ENCODE results near the gene MYDGF. TPM values are rescaled to one million over a fixed set of nuclear protein-coding genes. Genes with fewer than 3 reads are reported as not detected.
A peak's percentile ranks its signal among the peaks of the same experiment; 100 is the strongest.

MYDGF gene
- total and polyA plus RNA-seq, 2 of the 13 experiments (the other 11 are each of a cell fraction or from before 2014, with no cell fraction given): 116 to 198 TPM

GRCh38 chr19:4669723-4670480 is at the start of gene MYDGF (continued):
- no peak for TF ChIP-seq ZFP90 (CRISPR knock-in tag; IDR thresholded peaks at IDR 0.05; ENCODE audit: borderline replicate concordance)
- TF ChIP-seq ARID3A (IDR thresholded peaks at IDR 0.05; ENCODE audit: low read depth, low read length): peak; percentile 20; the same call in 1 of the 2 replicates
- peak; percentile 13 for TF ChIP-seq SRSF1 (optimal IDR thresholded peaks at IDR 0.05; ENCODE audit: low read depth, low read length)
- 0 out of 2 replicates have a peak, but pooled peaks have one; percentile 37 for TF ChIP-seq ZNF20 (CRISPR knock-in tag; IDR thresholded peaks at IDR 0.05)
- TF ChIP-seq PAX8 (CRISPR knock-in tag; IDR thresholded peaks at IDR 0.05; ENCODE audit: borderline replicate concordance): peak; percentile 73; the same call in 1 of the 2 replicates
- TF ChIP-seq SMAD9 (CRISPR knock-in tag; IDR thresholded peaks at IDR 0.05): no peak
- no peak for TF ChIP-seq NFE2 (CRISPR knock-in tag; IDR thresholded peaks at IDR 0.05)
- TF ChIP-seq SMAD3 (CRISPR knock-in tag; IDR thresholded peaks at IDR 0.05): no peak; the same call in 1 of the 2 replicates
- 0 out of 2 replicates have a peak, but pooled peaks have one; percentile 38 for TF ChIP-seq NFE2L1 (CRISPR knock-in tag; IDR thresholded peaks at IDR 0.05; ENCODE audit: borderline replicate concordance)
- peak; percentile 68 for TF ChIP-seq AGO2 (optimal IDR thresholded peaks at IDR 0.05; ENCODE audit: low read depth, low read length)
- TF ChIP-seq ZNF30 (CRISPR knock-in tag; IDR thresholded peaks at IDR 0.05): peak; percentile 60; the same call in 1 of the 2 replicates
- TF ChIP-seq, protein P1, sequence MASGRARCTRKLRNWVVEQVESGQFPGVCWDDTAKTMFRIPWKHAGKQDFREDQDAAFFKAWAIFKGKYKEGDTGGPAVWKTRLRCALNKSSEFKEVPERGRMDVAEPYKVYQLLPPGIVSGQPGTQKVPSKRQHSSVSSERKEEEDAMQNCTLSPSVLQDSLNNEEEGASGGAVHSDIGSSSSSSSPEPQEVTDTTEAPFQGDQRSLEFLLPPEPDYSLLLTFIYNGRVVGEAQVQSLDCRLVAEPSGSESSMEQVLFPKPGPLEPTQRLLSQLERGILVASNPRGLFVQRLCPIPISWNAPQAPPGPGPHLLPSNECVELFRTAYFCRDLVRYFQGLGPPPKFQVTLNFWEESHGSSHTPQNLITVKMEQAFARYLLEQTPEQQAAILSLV (CRISPR knock-in tag; IDR thresholded peaks at IDR 0.05; ENCODE audit: borderline replicate concordance): peak; percentile 77
- no peak; the same call in 1 of the 2 replicates for TF ChIP-seq ZC3H13 (CRISPR knock-in tag; IDR thresholded peaks at IDR 0.05)
- TF ChIP-seq MXD4 (CRISPR knock-in tag; IDR thresholded peaks at IDR 0.05): peak; percentile 79
- TF ChIP-seq RARG (CRISPR knock-in tag; IDR thresholded peaks at IDR 0.05; ENCODE audit: low read depth): no peak; the same call in 1 of the 2 replicates
- peak; percentile 78; the same call in 1 of the 2 replicates for TF ChIP-seq SALL2 (CRISPR knock-in tag; IDR thresholded peaks at IDR 0.05)
- TF ChIP-seq, protein P2, sequence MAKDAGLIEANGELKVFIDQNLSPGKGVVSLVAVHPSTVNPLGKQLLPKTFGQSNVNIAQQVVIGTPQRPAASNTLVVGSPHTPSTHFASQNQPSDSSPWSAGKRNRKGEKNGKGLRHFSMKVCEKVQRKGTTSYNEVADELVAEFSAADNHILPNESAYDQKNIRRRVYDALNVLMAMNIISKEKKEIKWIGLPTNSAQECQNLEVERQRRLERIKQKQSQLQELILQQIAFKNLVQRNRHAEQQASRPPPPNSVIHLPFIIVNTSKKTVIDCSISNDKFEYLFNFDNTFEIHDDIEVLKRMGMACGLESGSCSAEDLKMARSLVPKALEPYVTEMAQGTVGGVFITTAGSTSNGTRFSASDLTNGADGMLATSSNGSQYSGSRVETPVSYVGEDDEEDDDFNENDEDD (CRISPR knock-in tag; IDR thresholded peaks at IDR 0.05; ENCODE audit: borderline replicate concordance): no peak
- 0 out of 2 replicates have a peak, but pooled peaks have one; percentile 37 for TF ChIP-seq ZBTB20 (CRISPR knock-in tag; IDR thresholded peaks at IDR 0.05; ENCODE audit: borderline replicate concordance, low read depth)
- TF ChIP-seq SNAPC2 (CRISPR knock-in tag; IDR thresholded peaks at IDR 0.05): no peak
- TF ChIP-seq ZNF333 (CRISPR knock-in tag; IDR thresholded peaks at IDR 0.05; ENCODE audit: borderline replicate concordance): no peak
- no peak for TF ChIP-seq SOX6 (IDR thresholded peaks at IDR 0.05)
- TF ChIP-seq SOX6 (CRISPR knock-in tag; IDR thresholded peaks at IDR 0.05): 0 out of 2 replicates have a peak, but pooled peaks have one; percentile 12
- TF ChIP-seq CREB3 (CRISPR knock-in tag; IDR thresholded peaks at IDR 0.05): no peak
- peak; percentile 91 for TF ChIP-seq YEATS4 (CRISPR knock-in tag; IDR thresholded peaks at IDR 0.05; ENCODE audit: borderline replicate concordance)
- no peak for TF ChIP-seq TCF7 (IDR thresholded peaks at IDR 0.05; ENCODE audit: low read depth)
- peak; percentile 55; the same call in 1 of the 2 replicates for TF ChIP-seq KMT2A (CRISPR knock-in tag; IDR thresholded peaks at IDR 0.05)

Data from HepG2 (cell line).